Kidney (tissue), 14 donors: Measurements from ENCODE around the gene FAM110A. TPM values are rescaled to one million over a fixed set of nuclear protein-coding genes. Genes with fewer than 3 reads are reported as not detected.

Source experiments
- DNase-seq, 5 donors: peaks; one replicate each; pipeline ENCODE4 v3.0.0-alpha.2; 2013 to 2020
- FAIRE-seq: peaks from 2 replicates; lab custom pipeline; 2012; peaks lifted over from hg19 to GRCh38; lab: Jason Lieb, UNC
- H3K27ac ChIP-seq, 2 donors: one replicate each; pipeline ENCODE4 v1.7.0; 2013; ENCODE audit warnings: low read depth in 2 of 2, low read length in 2 of 2, inconsistent platforms in 1 of 2
- H3K27me3 ChIP-seq: one replicate; pipeline ENCODE4 v1.7.1; 2013; ENCODE audit warnings: low read length, inconsistent platforms; ENCODE audit not compliant: control insufficient read depth, insufficient read depth
- H3K36me3 ChIP-seq, 3 donors: one replicate each; pipeline versions ENCODE4 v1.7.0 to v1.7.1; 2013; ENCODE audit warnings: low read length in 3 of 3, control low read depth in 1 of 3, inconsistent platforms in 1 of 3; ENCODE audit not compliant: insufficient read depth in 3 of 3, control insufficient read depth in 2 of 3
- H3K4me1 ChIP-seq, 3 donors: one replicate each; pipeline versions ENCODE4 v1.7.0 to v1.7.1; 2013; ENCODE audit warnings: low read length in 3 of 3, inconsistent platforms in 1 of 3, low read depth in 1 of 3; ENCODE audit not compliant: control insufficient read depth in 2 of 3, insufficient read depth in 2 of 3
- H3K4me3 ChIP-seq, 3 donors: one replicate each; pipeline versions ENCODE4 v1.7.0 to v1.8.1; 2013; ENCODE audit warnings: low read length in 3 of 3, control low read depth in 1 of 3, inconsistent platforms in 1 of 3
- H3K9ac ChIP-seq, 3 donors: one replicate each; pipeline versions ENCODE4 v1.7.0 to v1.7.1; 2013; ENCODE audit warnings: low read length in 3 of 3, control low read depth in 1 of 3, inconsistent platforms in 1 of 3
- H3K9me3 ChIP-seq, 3 donors: one replicate each; pipeline versions ENCODE4 v1.7.0 to v1.7.1; 2013; ENCODE audit warnings: low read length in 3 of 3, control low read depth in 1 of 3, inconsistent platforms in 1 of 3; ENCODE audit not compliant: control insufficient read depth in 2 of 3, insufficient read depth in 1 of 3
- intact Hi-C: fragments of 100-400 bp; cut with DNase I; formaldehyde crosslinking; loops from one replicate; pipeline ENCODE4 v1.11.1; 2022
- polyA plus RNA-seq: library from polyadenylated mRNA; stranded (reverse); fragments of 350-450 nt; fragmentation: Illumina TruSeq; extraction: RNeasy Lipid Tissue Mini Kit (QIAGEN cat#74804); gene quantifications from one replicate; pipeline ENCODE4 v1.2.3, GENCODE V29; 2014; ENCODE audit warnings: low read depth, low replicate concordance; ENCODE audit not compliant: insufficient read depth
- total RNA-seq: library from RNA; stranded (reverse); fragmentation: NEBNext Ultra II Directional; extraction: Animal tissue kit (Norgen Biotek cat#: 25700); gene quantifications from one replicate; pipeline ENCODE4 v1.2.1, GENCODE V29; 2021
- TF ChIP-seq, protein P1 (sequence below): IDR thresholded peaks from 3 replicates; pipeline ENCODE4 v1.5.1; 2012; ENCODE audit warnings: mild to moderate bottlenecking, moderate library complexity, borderline replicate concordance; ENCODE audit not compliant: insufficient read depth; ENCODE audit errors: extremely low read depth
- donor health status: control.
- donor health status: control.
- donor health status: control.
- donor health status: control.
- donor health status: control.
- donor health status: DM: yes; HTN: yes; CAD: no.
- donor health status: Normal renal cell carcinoma (clear cell type).

The FAM110A gene
- total and polyA plus RNA-seq, 2 donors from 2014 or later: 10.2 to 12.6 TPM

DNA sequence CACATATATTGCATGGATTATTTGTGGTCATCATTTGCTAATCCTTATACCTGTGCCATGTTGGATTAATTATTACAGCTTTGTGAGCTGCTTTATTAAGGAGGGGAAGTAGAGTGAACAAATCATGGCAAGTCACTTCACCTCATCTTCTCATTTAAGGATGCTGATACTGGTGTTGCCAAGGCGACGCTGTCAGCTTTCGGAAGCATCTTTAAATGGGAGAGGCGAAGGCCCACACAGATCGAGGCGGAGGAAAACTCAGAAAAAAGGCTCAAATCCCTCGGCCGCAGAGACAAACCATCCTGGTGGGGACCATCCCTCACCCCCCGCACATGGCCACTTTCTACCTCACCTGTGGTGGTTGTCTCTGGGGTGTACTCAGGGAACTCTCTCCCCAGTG lies 34.8 kb downstream of the FAM110A start:
- intact Hi-C loops: no loop called here
- FAIRE-seq: no peak
- no peak overlapping the region for H3K4me3 ChIP-seq
- H3K4me1 ChIP-seq: no peaks in the 10 kb centered on the region
- peaks cover 0 to 6% (median 2%) of the 10 kb centered on the region in 3 donors for H3K9me3 ChIP-seq
- TF ChIP-seq, protein P1, sequence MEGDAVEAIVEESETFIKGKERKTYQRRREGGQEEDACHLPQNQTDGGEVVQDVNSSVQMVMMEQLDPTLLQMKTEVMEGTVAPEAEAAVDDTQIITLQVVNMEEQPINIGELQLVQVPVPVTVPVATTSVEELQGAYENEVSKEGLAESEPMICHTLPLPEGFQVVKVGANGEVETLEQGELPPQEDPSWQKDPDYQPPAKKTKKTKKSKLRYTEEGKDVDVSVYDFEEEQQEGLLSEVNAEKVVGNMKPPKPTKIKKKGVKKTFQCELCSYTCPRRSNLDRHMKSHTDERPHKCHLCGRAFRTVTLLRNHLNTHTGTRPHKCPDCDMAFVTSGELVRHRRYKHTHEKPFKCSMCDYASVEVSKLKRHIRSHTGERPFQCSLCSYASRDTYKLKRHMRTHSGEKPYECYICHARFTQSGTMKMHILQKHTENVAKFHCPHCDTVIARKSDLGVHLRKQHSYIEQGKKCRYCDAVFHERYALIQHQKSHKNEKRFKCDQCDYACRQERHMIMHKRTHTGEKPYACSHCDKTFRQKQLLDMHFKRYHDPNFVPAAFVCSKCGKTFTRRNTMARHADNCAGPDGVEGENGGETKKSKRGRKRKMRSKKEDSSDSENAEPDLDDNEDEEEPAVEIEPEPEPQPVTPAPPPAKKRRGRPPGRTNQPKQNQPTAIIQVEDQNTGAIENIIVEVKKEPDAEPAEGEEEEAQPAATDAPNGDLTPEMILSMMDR: no peak
- no peak overlapping the region for H3K27ac ChIP-seq
- H3K36me3 ChIP-seq: no peaks in the 10 kb centered on the region
- no peak overlapping the region for H3K9ac ChIP-seq
- H3K27me3 ChIP-seq: no peaks in the 10 kb centered on the region
- DNase-seq: no peak

DNA sequence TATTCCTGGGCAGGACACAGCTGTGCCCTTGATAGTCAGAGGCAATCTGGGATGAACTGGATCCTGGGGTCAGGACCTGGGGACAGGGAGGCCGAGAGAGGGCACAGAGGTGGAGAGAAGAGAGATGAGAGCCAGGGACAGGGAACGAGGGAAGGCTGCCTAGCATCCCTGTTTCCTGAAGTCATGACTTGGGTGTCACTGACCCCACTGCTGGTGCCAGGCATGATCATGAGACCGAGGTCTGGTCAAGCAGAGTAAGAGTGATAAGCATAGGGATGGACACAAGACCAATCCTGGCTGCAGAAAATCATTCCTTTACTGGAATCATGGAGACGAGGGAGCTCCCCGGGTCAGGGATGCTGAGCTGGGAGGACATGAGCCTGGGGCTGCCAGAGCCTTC lies 36.1 kb downstream of the FAM110A start:
- H3K4me1 ChIP-seq: no peaks in the 10 kb centered on the region
- intact Hi-C loops: no loop called here
- peaks cover 0 to 6% (median 0%) of the 10 kb centered on the region in 3 donors for H3K9me3 ChIP-seq
- no peak overlapping the region for H3K4me3 ChIP-seq
- H3K27ac ChIP-seq: no peak overlapping the region
- no peaks in the 10 kb centered on the region for H3K27me3 ChIP-seq
- H3K9ac ChIP-seq: no peak overlapping the region
- TF ChIP-seq, protein P1: no peak
- DNase-seq: no peak
- FAIRE-seq: no peak
- H3K36me3 ChIP-seq: no peaks in the 10 kb centered on the region

DNA sequence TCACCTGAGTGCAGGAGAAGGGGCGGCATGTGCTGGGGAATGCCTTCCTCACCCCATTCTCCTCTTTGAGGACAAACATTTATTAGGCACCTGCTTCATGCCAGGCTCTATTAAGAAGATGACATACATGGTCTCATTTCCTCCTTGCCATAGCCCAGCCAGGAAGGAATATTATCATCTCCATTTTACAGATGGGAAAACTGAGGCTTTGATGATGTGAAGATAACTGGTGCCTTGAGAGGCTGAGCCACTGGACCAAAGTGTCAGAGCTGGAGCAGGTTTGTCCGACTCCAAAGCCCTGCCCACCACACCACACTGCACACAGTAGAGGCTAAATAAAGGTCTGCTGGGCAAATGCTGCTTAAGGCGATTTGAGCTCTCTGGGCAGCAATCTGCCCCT lies 37.2 kb downstream of the FAM110A start:
- Histone ChIP-seq H3K27me3 (no peaks in the 10 kb centered on the region), H3K4me3 (no peak overlapping the region), H3K9me3 (no peaks in the 10 kb centered on the region), H3K27ac (no peak overlapping the region), H3K36me3 (no peaks in the 10 kb centered on the region), H3K4me1 (no peaks in the 10 kb centered on the region), H3K9ac (no peak overlapping the region)
- no peak for FAIRE-seq
- TF ChIP-seq, protein P1: no peak
- DNase-seq: no peak
- intact Hi-C loops: no loop called here

DNA sequence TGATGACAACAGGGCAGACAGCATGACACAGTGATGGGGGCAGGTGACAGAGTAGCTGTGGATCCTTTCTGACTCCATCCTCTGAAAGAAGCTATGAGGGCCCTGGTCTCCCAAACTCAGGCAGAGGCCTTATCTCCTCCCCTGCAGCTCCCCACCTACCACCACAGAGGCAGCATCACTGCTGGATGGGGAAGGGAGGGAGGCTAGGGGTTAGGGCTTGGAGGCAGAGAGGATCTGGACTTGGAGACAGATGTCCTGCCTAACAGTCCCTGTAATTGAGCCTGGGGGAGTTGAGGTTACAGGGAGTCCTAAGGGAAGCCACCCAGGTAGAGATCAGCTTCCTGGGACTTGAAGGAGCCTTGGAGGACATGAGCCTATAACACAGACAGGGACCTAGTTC lies 37.9 kb downstream of the FAM110A start:
- no peak for FAIRE-seq
- no peak overlapping the region for H3K27ac ChIP-seq
- DNase-seq: no peak
- TF ChIP-seq, protein P1: no peak
- H3K9me3 ChIP-seq: no peaks in the 10 kb centered on the region
- no peak overlapping the region for H3K9ac ChIP-seq
- H3K4me3 ChIP-seq: no peak overlapping the region
- no peaks in the 10 kb centered on the region for H3K4me1 ChIP-seq
- H3K36me3 ChIP-seq: no peaks in the 10 kb centered on the region
- no peaks in the 10 kb centered on the region for H3K27me3 ChIP-seq
- intact Hi-C loops: no loop called here
